ENCODE measurements around the gene MAML2. TPM values are rescaled to one million over a fixed set of nuclear protein-coding genes. Genes with fewer than 3 reads are reported as not detected.

The MAML2 gene
- total RNA-seq, 1 experiment from 2014 or later: 2.1 TPM

DNA sequence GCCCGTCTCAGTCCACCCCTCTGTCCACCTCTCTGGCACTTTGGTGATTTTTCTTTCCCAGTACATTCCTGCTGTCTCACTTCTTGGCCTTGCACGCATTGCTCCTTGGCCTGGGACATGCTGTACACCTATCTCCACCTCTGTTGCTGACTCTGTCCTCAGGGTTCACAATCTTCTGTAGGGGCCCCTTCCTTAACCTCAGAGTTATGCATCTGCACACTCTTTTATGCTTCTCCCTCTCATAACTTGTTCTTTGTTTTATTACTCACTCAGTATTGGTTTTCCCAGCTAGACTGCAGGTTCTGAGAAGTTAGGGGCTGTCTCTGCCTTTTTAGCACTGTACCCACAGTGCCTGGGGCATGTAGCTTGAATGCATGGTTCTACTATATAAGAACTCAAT is 279.9 kb downstream of the MAML2 start:
- in situ Hi-C loops (cut with HindIII; ENCODE audit: low pct_unique_long_range_greater_than_20kb, low sequenced_read_pairs): no loop called here
- DNase-seq (ENCODE audit: low read depth): no peak

DNA sequence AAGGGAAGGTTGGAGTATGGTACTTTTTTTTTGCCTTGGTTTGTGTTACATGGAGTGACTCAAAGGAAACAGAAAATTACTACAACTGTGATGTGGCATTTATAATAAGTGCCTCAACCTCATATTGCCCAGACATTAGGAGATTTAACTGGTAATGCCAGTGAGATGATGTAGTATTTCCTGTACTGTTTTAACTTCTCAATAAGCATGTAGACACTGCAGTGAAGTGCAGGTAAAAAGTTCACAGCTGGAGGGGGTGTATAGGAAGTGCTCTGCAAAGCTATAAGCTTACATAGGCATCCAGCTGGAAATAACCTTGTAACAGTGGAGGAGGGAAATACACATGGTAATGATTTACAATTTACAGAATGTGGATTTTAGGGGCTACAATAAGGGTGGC is 280.9 kb downstream of the MAML2 start:
- DNase-seq (ENCODE audit: low read depth): no peak
- in situ Hi-C loops (cut with HindIII; ENCODE audit: low pct_unique_long_range_greater_than_20kb, low sequenced_read_pairs): no loop called here

DNA sequence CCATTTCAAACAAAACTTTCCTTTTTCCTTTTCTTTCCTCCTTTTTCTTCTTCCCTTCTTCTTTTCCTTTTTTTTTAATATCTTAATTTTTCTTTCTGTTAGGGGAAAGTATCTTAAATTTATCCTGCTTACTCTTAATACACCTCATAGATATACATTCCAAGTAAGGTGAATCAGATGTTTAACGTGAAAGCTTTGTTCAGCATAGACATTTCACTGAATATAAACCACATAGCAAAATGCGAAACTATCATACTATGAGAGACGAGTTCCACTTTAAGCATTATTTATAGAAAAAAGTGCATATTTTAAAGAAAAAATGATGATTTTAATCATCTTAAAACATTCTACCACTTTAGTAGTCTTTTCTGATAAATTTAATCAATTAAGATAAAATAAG is 281.3 kb downstream of the MAML2 start:
- in situ Hi-C loops (cut with HindIII; ENCODE audit: low pct_unique_long_range_greater_than_20kb, low sequenced_read_pairs): no loop called here
- DNase-seq (ENCODE audit: low read depth): no peak

DNA sequence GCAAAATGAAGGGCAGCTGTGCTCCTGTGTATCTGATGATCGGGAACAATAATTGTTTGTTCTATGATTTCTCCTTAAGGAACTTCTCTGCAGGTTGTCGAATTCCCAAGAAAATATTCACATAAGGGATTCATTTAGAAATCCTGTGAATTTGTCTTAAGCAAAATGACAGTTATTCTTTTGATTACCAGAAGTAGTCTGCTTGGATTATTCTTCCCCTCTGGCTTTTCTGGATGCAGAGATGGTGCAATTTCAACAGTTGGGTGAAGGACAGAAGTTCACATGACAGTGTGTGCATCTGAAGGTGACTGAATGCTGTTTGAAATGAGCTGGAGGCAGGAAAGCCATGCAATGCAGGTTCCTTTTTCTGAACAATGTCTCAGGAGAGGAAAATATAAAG is 281.9 kb downstream of the MAML2 start:
- in situ Hi-C loops (cut with HindIII; ENCODE audit: low pct_unique_long_range_greater_than_20kb, low sequenced_read_pairs): no loop called here
- DNase-seq (ENCODE audit: low read depth): no peak

DNA sequence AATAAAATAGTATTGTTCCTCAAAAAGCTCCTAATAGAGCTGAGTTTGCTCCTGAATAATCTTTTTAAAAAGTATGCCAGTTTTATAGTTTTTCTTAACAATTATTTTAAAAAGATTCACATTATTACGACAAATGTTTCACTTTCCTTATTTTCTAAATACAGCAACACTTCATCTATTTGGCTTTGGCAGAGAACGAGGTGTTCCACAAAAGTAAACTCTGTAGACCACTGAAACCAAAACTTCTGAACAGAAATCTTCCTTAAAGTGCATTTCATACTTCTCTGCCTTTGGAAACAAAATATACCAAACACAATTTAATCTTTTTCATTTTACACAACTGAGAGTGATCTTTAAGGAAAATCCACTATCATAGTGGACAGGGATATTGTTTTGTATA is 285.5 kb downstream of the MAML2 start:
- no peak for DNase-seq (ENCODE audit: low read depth)
- in situ Hi-C loops (cut with HindIII; ENCODE audit: low pct_unique_long_range_greater_than_20kb, low sequenced_read_pairs): no loop called here

DNA sequence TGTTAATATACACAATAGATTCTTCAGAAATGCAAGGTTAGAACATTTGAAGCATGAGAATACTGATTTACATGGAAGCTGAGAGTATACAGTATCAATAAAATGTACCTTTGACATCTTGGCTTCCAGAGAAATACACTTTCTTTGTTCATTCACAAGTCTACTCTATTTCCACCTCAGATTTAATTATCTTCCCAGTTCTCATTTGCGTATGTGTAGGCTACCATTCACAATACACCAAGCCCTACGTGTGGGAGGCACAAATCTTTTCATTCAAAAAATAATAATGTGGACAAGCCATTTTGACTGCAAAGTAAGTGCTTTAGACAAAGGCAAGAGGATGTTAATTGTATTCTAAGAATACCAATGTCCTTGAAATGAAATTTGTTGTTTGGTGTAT is 286.4 kb downstream of the MAML2 start:
- in situ Hi-C loops (cut with HindIII; ENCODE audit: low pct_unique_long_range_greater_than_20kb, low sequenced_read_pairs): no loop called here

DNA sequence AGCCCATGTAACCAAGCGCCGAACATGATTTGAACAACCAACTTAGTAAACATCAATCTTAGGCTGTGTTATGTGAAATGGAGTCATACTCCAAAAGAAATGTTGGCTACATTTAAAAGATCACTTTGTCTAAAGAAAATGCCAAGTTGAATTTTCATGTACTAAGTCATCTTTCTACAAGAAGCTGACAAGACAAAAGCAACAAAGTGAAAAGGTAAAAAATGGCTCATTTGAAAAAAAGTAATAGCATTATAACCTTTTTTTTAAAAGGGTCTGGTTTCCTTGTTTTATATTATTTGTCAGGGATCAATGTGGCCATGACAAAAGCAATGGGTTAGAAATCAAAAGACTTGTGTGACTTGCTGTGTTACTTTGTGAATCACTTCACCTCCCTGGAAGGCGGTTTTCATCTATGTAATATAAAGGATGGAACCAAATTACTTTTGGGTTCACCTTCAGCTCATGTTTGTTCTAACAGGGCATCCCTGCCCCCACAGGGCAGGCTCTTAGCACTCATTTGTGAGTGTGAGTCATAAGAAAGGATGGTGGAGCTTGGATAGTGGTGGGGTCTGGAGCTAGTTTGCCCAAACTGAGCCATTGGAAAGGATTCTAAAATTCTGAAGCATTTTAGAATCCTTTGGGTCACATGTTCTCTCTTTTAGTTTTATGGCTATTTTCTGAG is 287.1 kb downstream of the MAML2 start:
- in situ Hi-C loops (cut with HindIII; ENCODE audit: low pct_unique_long_range_greater_than_20kb, low sequenced_read_pairs): no loop called here

More for the DNA sequence above, 286.4 kb downstream of the MAML2 start:
- no peak for DNase-seq (ENCODE audit: low read depth)

DNA sequence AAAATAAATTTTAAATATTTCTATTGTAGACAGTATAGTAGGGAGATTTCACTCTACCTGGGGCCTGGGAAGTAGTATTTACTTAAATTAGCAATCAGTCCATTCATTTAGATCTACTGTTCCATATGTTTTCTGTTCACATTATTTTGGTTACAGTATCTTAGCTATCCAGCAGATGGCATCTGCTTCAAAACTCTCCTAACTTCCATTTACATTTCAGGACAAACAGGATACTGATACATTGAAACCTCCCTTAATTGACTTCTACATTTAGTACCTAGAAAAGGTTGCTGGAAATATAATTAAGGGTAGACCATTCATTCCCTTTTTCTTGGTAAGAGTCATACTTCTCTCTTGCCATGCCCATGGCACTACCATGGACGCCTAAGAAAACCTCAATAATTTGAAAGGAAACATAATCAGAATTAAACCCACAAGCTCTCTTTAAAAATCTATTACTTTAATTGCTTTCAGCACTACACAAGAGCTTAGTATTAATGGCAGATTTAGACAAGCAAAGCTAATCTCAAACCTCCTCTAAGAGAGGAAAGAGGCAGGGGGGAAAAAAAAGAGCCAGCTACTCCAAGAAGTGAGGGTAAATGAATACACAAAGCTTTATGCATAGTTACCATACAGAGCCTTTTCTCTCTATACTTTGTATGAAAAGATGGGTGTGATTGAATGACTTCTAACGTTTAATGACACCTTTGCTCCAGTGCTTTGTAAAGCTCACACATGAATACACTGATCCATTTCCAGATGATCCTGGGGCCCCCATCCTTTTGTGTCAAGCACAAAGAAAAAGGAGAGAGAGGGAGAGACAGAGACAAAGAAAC is 287.9 kb downstream of the MAML2 start:
- in situ Hi-C loops (cut with HindIII; ENCODE audit: low pct_unique_long_range_greater_than_20kb, low sequenced_read_pairs): no loop called here

More for the DNA sequence above, 287.1 kb downstream of the MAML2 start:
- no peak for DNase-seq (ENCODE audit: low read depth)

DNA sequence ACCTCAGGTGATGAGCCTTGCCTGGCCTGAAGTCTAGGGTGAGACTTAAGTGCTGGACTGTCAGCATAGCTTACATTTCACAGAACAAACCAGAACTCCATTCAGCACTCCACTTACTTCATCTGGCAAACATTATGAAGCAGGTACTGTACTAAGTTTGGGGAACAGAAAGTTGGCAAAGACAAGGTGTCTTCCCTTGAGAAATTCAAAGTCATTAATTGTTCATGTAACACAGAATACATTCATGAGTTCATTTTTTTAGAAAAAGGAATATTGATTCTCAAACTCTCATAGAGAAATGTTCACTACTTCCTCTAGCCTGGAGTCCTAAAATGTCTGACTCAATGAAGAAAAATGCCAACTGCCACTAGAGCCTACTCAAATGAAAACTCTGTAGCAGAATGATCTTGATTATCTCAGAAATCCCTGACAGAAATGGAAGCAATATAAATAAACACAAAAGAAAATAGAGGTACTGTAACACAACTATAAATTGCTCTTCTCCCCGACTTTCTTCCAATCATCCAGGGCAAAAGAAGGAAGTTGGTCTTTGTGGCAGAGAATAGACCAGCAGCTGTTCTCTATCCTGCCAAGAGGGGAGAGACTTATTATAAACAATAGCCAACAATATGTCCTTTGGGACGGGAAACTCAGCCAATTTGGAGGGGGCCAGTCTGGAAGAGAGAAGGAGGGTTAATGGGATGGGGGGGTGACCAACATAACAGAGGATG is 289.9 kb downstream of the MAML2 start:
- in situ Hi-C loops (cut with HindIII; ENCODE audit: low pct_unique_long_range_greater_than_20kb, low sequenced_read_pairs): no loop called here
- no peak for DNase-seq (ENCODE audit: low read depth)

More for the DNA sequence above, 287.9 kb downstream of the MAML2 start:
- DNase-seq (ENCODE audit: low read depth): no peak

DNA sequence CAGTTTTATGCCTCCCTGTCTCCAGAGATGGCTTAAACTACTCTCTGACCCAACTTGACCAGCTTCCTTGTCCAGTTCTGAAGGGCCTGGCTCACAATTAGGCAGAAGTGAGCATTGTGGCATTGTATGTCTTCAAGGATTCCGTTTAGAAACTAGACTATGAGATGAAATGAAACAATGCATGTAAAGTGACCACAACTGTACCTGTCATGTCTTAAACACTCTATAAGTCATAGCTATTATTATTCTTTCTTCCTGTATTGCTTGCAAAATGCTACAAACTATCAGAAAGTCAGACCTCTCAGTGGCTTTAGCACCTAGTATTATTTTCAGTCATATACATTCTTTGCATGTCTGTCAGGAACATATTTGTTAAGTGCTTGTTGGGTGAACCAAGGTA is 291.2 kb downstream of the MAML2 start:
- no peak for DNase-seq (ENCODE audit: low read depth)
- in situ Hi-C loops (cut with HindIII; ENCODE audit: low pct_unique_long_range_greater_than_20kb, low sequenced_read_pairs): no loop called here

DNA sequence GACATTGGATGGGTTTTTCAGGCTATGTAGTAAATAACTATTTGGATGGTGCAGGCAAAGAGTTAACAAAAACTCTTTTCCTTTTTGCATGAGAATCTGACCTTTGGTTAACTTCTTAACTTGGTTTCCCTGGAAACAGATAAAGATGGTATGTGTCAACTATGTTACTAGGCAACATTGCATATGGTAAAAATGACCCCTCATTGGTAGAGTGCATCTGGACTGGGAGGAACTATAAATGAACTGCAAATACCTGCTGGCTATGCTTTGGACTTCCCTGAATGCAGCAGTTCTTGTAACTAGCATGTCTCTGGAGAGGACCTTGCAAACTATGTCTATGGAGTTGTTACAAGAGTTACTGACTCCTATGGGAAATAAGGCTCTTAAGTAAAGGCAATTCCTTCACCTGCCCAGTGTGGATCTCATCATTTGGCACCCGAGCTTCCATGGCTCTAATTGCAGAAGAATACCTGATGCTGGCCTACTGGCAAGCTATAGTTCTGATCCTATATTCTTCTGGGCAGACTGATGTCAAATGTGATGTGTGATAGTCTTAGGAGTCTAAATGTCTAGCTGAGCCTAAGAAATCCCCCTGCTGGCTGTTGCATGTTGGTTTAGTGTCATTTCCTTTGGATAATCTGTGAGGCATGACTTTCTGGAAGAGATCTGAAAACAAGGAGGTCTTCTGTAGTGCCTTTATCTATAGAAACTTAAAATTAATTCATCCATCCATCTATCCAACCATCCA is 292.4 kb downstream of the MAML2 start:
- in situ Hi-C loops (cut with HindIII; ENCODE audit: low pct_unique_long_range_greater_than_20kb, low sequenced_read_pairs): no loop called here
- peak; percentile 52 for DNase-seq (ENCODE audit: low read depth)

DNA sequence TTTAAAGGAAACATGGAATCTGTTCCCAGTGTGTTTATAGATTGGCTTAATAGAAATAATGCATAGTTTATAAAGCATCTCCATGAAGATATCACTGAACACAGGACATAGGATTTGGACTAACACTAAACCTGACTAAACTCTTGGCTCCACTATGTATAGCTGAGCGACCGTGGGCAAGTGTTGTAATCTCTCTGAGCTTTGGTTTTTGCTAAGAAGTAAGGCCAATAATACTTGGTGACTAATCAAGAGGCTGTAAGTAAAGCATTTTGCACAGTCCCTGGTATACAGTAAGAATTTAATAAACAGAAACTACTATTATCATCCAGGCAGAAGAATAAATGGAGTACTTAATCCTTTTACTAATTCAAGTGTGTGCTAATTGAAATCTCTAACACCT is 293.6 kb downstream of the MAML2 start:
- DNase-seq (ENCODE audit: low read depth): no peak
- in situ Hi-C loops (cut with HindIII; ENCODE audit: low pct_unique_long_range_greater_than_20kb, low sequenced_read_pairs): no loop called here

DNA sequence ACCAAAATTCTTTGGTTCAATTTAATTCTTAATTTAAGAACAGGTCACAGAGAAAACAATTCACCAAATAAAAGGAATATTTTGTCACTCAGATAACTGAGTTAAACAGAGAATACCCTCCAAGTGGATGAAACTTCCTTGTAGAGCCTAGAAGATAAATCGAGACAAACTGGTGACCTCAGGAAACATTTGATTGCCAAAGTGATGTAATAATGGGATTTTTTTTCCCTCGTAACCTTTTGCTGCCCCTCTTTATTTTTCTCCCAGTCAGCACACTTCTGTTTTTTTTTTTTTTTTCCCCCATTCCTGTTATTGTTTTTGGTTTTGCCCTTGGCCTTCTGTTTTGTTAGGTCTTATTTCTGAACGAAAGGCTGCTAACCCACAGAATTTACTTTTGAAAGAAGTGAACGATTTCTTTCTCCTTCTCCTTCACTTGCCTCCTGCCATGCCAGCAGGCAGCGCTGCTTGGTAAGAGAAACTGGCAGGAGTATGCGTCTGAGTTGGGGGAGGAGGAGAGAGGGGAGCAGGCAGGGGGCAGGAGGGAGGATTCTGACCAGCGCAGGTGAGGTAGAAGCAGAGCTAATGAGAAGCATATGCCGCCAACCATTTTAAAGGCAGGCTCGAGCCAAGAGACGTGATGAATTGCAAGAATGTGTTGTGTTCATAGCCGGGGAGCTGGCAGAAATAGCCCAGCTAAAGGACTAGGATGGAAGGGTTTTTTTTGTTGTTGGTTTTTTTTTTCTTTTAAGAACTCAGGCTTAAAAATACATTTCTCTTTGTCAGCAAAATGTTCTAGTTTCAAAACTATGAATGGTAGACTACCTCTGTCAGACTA is 297.2 kb downstream of the MAML2 start:
- in situ Hi-C loops (cut with HindIII; ENCODE audit: low pct_unique_long_range_greater_than_20kb, low sequenced_read_pairs): no loop called here
- no peak for DNase-seq (ENCODE audit: low read depth)

DNA sequence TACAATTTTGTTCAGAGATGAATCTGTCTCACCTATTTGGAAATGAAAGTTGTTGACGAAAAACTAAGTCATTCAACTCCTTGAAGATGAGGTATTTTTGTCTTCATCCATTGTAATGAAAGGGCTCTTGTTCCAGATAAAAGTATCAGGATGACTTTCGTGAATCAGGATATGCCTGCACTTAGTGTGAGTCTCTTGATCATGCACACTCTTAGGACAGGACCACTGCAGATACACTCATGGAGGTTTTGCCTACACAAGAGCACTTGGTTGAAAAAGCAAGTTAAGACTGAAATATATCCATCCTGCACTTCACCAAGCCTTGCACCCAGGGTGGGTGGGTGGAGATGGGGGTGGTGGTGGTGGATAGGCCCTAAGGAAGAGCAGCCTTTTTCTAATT is 298.2 kb downstream of the MAML2 start:
- in situ Hi-C loops (cut with HindIII; ENCODE audit: low pct_unique_long_range_greater_than_20kb, low sequenced_read_pairs): no loop called here
- DNase-seq (ENCODE audit: low read depth): no peak

DNA sequence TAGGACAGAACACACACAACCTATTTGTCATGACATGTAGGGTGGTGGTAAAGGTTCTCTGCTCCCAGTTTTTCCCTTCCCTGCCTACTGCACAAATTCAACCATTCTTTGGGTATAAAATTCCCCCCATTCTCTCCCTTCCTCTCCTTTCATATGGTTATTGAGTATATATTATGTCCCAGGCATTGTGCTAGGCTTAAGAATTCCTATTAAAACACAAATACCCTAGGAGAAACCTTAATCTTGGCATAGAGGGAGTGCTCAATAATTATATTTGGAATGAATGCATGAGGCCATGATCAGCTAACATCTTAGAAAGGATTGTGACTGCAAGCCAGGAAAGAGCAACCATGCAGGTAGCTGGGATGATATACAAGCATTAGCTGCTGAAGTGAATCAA is 298.7 kb downstream of the MAML2 start:
- no peak for DNase-seq (ENCODE audit: low read depth)
- in situ Hi-C loops (cut with HindIII; ENCODE audit: low pct_unique_long_range_greater_than_20kb, low sequenced_read_pairs): no loop called here

DNA sequence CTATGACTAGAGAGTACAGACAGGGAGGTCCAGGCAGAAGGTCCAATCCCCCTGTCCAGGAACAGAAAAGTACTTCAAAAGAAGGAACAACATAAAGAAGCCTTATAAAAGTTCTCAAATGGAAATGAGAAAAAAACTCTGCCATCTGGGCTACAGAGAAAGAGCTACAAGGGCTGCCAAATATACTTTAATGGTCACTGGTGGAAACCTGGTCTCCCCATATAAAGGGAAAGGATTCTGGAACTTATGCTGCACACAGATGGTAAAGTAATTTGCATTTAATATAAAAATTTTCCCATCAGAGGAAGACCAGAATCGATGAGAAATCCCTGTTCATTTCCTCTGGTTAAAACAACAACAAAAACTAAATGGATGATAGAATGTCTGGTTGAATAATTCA is 299.7 kb downstream of the MAML2 start:
- in situ Hi-C loops (cut with HindIII; ENCODE audit: low pct_unique_long_range_greater_than_20kb, low sequenced_read_pairs): no loop called here
- DNase-seq (ENCODE audit: low read depth): no peak

DNA sequence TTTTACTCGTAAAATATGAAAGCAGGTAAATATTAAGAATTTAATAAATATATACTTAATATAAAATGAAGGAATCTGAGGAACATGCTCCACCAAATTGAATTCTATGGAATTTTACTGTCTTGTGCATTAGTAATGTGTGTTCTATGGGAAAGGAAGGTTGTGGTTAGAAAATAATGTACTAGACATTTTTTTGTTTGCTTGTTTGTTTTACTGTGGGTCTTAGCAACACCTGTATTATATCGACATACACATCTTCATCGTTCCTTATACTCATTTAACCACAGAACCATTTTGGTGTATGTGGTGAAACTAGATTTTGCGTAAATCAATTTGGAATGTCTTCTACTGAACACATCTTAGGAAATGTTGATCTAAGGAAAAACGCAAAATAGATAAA is 304.9 kb downstream of the MAML2 start:
- DNase-seq (ENCODE audit: low read depth): no peak
- in situ Hi-C loops (cut with HindIII; ENCODE audit: low pct_unique_long_range_greater_than_20kb, low sequenced_read_pairs): no loop called here
